Measurements from ENCODE around the gene ADAMTS5. TPM values are rescaled to one million over a fixed set of nuclear protein-coding genes. Genes with fewer than 3 reads are reported as not detected.

The ADAMTS5 gene
- total and polyA plus RNA-seq, 2 of the 8 experiments (the other 6 are each of a cell fraction or from before 2014, with no cell fraction given) = 0.20 to 1.1 TPM

DNA sequence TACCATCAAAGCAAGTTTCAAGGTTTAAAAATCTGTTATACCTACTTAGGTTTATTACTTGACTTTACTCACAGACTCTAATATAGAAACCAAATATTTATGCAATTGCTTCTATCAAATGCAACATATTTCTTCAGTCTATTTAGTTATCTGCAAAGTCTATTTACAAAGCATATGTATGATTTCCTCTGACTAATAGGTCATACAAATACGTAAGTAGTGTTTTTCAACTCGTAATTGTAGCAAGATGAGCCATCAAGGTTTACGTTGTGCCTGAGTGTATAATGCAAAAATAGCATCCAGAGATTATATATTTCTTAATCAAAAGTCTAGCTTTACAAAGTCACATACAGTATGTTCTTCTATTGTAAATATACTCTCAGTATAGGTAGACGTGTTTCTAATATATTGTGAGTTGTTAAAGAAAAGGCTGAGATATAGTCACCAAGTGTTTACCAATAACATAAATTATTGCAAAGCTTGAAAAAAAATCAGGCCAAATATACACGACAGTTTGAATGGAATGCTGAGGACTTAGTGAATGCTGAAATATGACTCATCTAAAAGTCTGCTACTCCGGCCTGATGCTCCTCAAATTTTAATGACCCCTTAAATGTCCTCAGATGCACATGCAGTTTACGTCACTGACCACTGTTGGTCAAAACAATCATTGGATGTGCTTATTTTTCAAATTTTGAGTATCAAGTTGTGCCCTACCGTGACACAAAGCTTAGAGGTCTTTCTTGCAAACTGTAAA is 48.4 kb downstream of the ADAMTS5 start (continued):
- TF ChIP-seq SIRT6 (IDR thresholded peaks at IDR 0.05; ENCODE audit: low read length) (no peak), SP2 (IDR thresholded peaks at IDR 0.05; ENCODE audit: low read length) (no peak), RFX5 (IDR thresholded peaks at IDR 0.05; ENCODE audit: borderline replicate concordance, low read depth, low read length) (no peak)
- TF ChIP-seq, protein P1, sequence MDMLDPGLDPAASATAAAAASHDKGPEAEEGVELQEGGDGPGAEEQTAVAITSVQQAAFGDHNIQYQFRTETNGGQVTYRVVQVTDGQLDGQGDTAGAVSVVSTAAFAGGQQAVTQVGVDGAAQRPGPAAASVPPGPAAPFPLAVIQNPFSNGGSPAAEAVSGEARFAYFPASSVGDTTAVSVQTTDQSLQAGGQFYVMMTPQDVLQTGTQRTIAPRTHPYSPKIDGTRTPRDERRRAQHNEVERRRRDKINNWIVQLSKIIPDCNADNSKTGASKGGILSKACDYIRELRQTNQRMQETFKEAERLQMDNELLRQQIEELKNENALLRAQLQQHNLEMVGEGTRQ (IDR thresholded peaks at IDR 0.05; ENCODE audit: low read length) = no peak

Measured in H1 (cell line).